Caco-2 (cell line): ENCODE results near the gene CD200R1L. TPM values are rescaled to one million over a fixed set of nuclear protein-coding genes. Genes with fewer than 3 reads are reported as not detected.

Source experiments
- BruUV-seq: library from RNA; stranded (reverse); fragments of 400-500 nt; replicated peaks from 2 replicates; lab custom pipeline; 2021; lab: Mats Ljungman, UMichigan
- CTCF ChIA-PET: fragments of 300-600 bp; sonication (Branson Sonifier 250); formaldehyde crosslinking; loops from one replicate; lab custom pipeline; 2022; ENCODE audit warnings: antibody characterized with exemption; lab: Charles Lee
- POLR2A ChIA-PET: fragments of 300-600 bp; sonication (Branson Sonifier 250); formaldehyde crosslinking; loops from one replicate; lab custom pipeline; 2022; ENCODE audit warnings: antibody characterized with exemption; lab: Charles Lee
- DNase-seq, 2 experiments: peaks; one replicate each; pipeline versions ENCODE4 v3.0.0 to v3.0.0-alpha.2; 2020 to 2022
- H3K27me3 ChIP-seq: replicated peaks from 2 replicates; pipeline ENCODE4 v1.6.0; 2011; ENCODE audit warnings: low read length; ENCODE audit not compliant: control insufficient read depth, insufficient read depth
- H3K36me3 ChIP-seq: 2 replicates; pipeline ENCODE4 v1.5.1; 2011; ENCODE audit warnings: low read length; ENCODE audit not compliant: control insufficient read depth, insufficient read depth
- H3K4me1 ChIP-seq: fragments of 250-450 bp; sonication (Bioruptor Pico); 2 replicates; pipeline ENCODE4 v1.5.1; 2020; ENCODE audit warnings: mild to moderate bottlenecking
- H3K4me3 ChIP-seq: 2 replicates; pipeline ENCODE4 v1.5.1; 2011; ENCODE audit warnings: low read depth, mild to moderate bottlenecking, control low read depth, low read length
- H3K9me3 ChIP-seq: fragments of 250-450 bp; sonication (Bioruptor Pico); 2 replicates; pipeline ENCODE4 v1.5.1; 2020; ENCODE audit warnings: mild to moderate bottlenecking, moderate library complexity
- H3K27ac Mint-ChIP-seq: one replicate; pipeline ENCODE4 v1.8.0; 2022; ENCODE audit warnings: mixed read lengths; ENCODE audit not compliant: unreplicated experiment
- H3K27me3 Mint-ChIP-seq: one replicate; pipeline ENCODE4 v1.8.0; 2022; ENCODE audit warnings: mixed read lengths; ENCODE audit not compliant: insufficient read depth, unreplicated experiment
- H3K36me3 Mint-ChIP-seq: one replicate; pipeline ENCODE4 v1.8.0; 2022; ENCODE audit warnings: mild to moderate bottlenecking, mixed read lengths; ENCODE audit not compliant: insufficient read depth, unreplicated experiment
- H3K4me1 Mint-ChIP-seq: one replicate; pipeline ENCODE4 v1.8.0; 2022; ENCODE audit warnings: low read depth, mixed read lengths; ENCODE audit not compliant: unreplicated experiment
- H3K4me3 Mint-ChIP-seq: one replicate; pipeline ENCODE4 v1.8.0; 2022; ENCODE audit warnings: mild to moderate bottlenecking, moderate library complexity, mixed read lengths; ENCODE audit not compliant: unreplicated experiment
- H3K9me3 Mint-ChIP-seq: one replicate; pipeline ENCODE4 v1.8.0; 2022; ENCODE audit warnings: mixed read lengths; ENCODE audit not compliant: unreplicated experiment
- CTCF ChIP-seq, 2 experiments: fragments of 200-600 bp in 1 of 2; IDR thresholded peaks; 1 replicate in 1 of 2; 2 replicates in 1 of 2; pipeline versions ENCODE4 v1.5.1 to v1.8.0; 2011 to 2022; ENCODE audit warnings: antibody characterized with exemption in 1 of 2, control low read depth in 1 of 2, inconsistent platforms in 1 of 2, low read depth in 1 of 2, low read length in 1 of 2, mild to moderate bottlenecking in 1 of 2, moderate library complexity in 1 of 2; ENCODE audit not compliant: insufficient read depth in 1 of 2, severe bottlenecking in 1 of 2, unreplicated experiment in 1 of 2
- intact Hi-C: fragments of 100-400 bp; cut with micrococcal nuclease; formaldehyde crosslinking; loops from one replicate; pipeline ENCODE4 v1.10.0; 2022; ENCODE audit not compliant: unreplicated experiment
- total RNA-seq: library from RNA; stranded (reverse); gene quantifications from 2 replicates; pipeline ENCODE4 v1.2.3, GENCODE V29; 2022

The CD200R1L gene
- total RNA-seq, 1 experiment from 2014 or later = not detected

- Mint-ChIP-seq H3K4me1 (no peaks in the 10 kb centered on the region), H3K4me3 (no peak overlapping the region), H3K27ac (no peak overlapping the region), H3K36me3 (no peaks in the 10 kb centered on the region), H3K27me3 (no peaks in the 10 kb centered on the region), H3K9me3 (no peaks in the 10 kb centered on the region)
- Histone ChIP-seq H3K9me3 (no peaks in the 10 kb centered on the region), H3K27me3 (no peaks in the 10 kb centered on the region), H3K4me1 (peaks cover 15% of the 10 kb centered on the region), H3K36me3 (no peaks in the 10 kb centered on the region), H3K4me3 (no peak overlapping the region)
- ChIA-PET CTCF (interaction anchor here (1.2 kb wide), 1 partner anchor 8 kb away, joined by 3 read pairs; no protein-coding TSS in a partner anchor), POLR2A (no interaction called here)
- DNase-seq = no peak
- no TSS peak for BruUV-seq
- no peak for TF ChIP-seq CTCF (IDR thresholded peaks at IDR 0.05; ENCODE audit: insufficient read depth in 1 of 2, low read depth in 1 of 2, low read length in 1 of 2, severe bottlenecking in 1 of 2, unreplicated experiment in 1 of 2)
- intact Hi-C loops = no loop called here
These were observed 24.3 kb downstream of the CD200R1L start for GRCh38 chr3:112822064-112823055.

- BruUV-seq = no TSS peak
- Mint-ChIP-seq H3K27me3 (no peaks in the 10 kb centered on the region), H3K27ac (no peak overlapping the region), H3K4me1 (no peaks in the 10 kb centered on the region), H3K4me3 (no peak overlapping the region), H3K9me3 (no peaks in the 10 kb centered on the region), H3K36me3 (no peaks in the 10 kb centered on the region)
- DNase-seq = no peak
- CTCF ChIA-PET = interaction anchor here (0.8 kb wide), 1 partner anchor 83 kb away, joined by 3 read pairs; no protein-coding TSS in a partner anchor
- Histone ChIP-seq H3K9me3 (no peaks in the 10 kb centered on the region), H3K4me1 (peaks cover 14% of the 10 kb centered on the region), H3K36me3 (no peaks in the 10 kb centered on the region), H3K27me3 (no peaks in the 10 kb centered on the region), H3K4me3 (no peak overlapping the region)
- intact Hi-C loops = no loop called here
- POLR2A ChIA-PET = no interaction called here
- no peak for TF ChIP-seq CTCF (IDR thresholded peaks at IDR 0.05; ENCODE audit: insufficient read depth in 1 of 2, low read depth in 1 of 2, low read length in 1 of 2, severe bottlenecking in 1 of 2, unreplicated experiment in 1 of 2)
These were observed 28.4 kb downstream of the CD200R1L start for GRCh38 chr3:112818289-112818688.

GRCh38 chr3:112817797-112818196 is 28.9 kb downstream of the CD200R1L start:
- Histone ChIP-seq H3K36me3 (no peaks in the 10 kb centered on the region), H3K4me1 (peaks cover 9% of the 10 kb centered on the region), H3K27me3 (no peaks in the 10 kb centered on the region), H3K9me3 (no peaks in the 10 kb centered on the region), H3K4me3 (no peak overlapping the region)
- H3K27me3 Mint-ChIP-seq = no peaks in the 10 kb centered on the region
- intact Hi-C loops = no loop called here
- CTCF ChIA-PET = interaction anchor here (0.8 kb wide), 1 partner anchor 83 kb away, joined by 3 read pairs; no protein-coding TSS in a partner anchor
- BruUV-seq = no TSS peak
- no peaks in the 10 kb centered on the region for H3K36me3 Mint-ChIP-seq
- no peak for DNase-seq
- no peak for TF ChIP-seq CTCF (IDR thresholded peaks at IDR 0.05; ENCODE audit: insufficient read depth in 1 of 2, low read depth in 1 of 2, low read length in 1 of 2, severe bottlenecking in 1 of 2, unreplicated experiment in 1 of 2)
- H3K27ac Mint-ChIP-seq = no peak overlapping the region
- H3K9me3 Mint-ChIP-seq = no peaks in the 10 kb centered on the region
- no peaks in the 10 kb centered on the region for H3K4me1 Mint-ChIP-seq
- POLR2A ChIA-PET = no interaction called here
- H3K4me3 Mint-ChIP-seq = no peak overlapping the region
